ENCODE results near the gene PHLDB2. TPM values are rescaled to one million over a fixed set of nuclear protein-coding genes. Genes with fewer than 3 reads are reported as not detected.
A peak's percentile ranks its signal among the peaks of the same experiment; 100 is the strongest.

Gene PHLDB2
- polyA plus RNA-seq, 1 donor (not counting 4 experiments of a cell fraction or from before 2014, with no cell fraction given) = 150 TPM

DNA sequence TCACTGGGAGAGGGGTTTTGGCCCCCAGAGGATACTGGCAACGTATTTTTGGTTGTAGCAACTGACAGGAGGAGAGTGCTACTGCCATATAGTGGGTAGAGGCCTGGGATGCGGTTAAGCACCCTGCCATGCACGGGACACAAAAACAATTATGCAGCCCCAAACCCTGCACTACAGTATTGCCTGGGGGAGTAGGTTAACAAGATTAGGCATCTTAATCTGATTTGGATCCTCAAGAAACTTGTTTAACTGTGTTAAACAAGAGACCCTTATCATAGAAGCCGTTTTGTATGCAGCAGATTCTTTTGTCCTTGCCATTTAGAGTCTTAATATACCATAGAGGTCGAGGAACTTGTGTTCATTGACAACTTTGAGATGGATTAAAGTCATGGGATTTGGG, 3.4 kb downstream of the PHLDB2 start:
- peaks cover 88% of the 10 kb centered on the region for H3K79me2 ChIP-seq (ENCODE audit: control insufficient read depth, insufficient read depth, low read length)
- peaks cover 3% of the 10 kb centered on the region for H3K9me1 ChIP-seq (ENCODE audit: control insufficient read depth, extremely low read depth, insufficient read depth, low read length)
- peaks cover 2 to 14% of the 10 kb centered on the region in 2 experiments for H3K36me3 ChIP-seq (ENCODE audit: control insufficient read depth in 2 of 2, extremely low read depth in 1 of 2, insufficient read depth in 2 of 2, low read length in 2 of 2)
- H3K4me1 ChIP-seq (ENCODE audit: control insufficient read depth, extremely low read depth, insufficient read depth, low read length) = peaks cover 47% of the 10 kb centered on the region
- dilution Hi-C loops (cut with MboI; ENCODE audit: extremely low pct_ligation_motif_present, low sequenced_read_pairs) = no loop called here
- no peaks in the 10 kb centered on the region for H3K9me3 ChIP-seq (ENCODE audit: control insufficient read depth, low read depth, low read length)
- no peaks in the 10 kb centered on the region for H3K27me3 ChIP-seq (ENCODE audit: control insufficient read depth, extremely low read depth, insufficient read depth, low read length)
- peak overlapping the region; percentile 93 to 99 (median 93) for H3K4me3 ChIP-seq (ENCODE audit: control insufficient read depth in 2 of 3, extremely low read depth in 1 of 3, insufficient read depth in 2 of 3, low read depth in 1 of 3, low read length in 3 of 3)
- H3K27ac ChIP-seq (ENCODE audit: control insufficient read depth, insufficient read depth, low read length) = peak overlapping the region; percentile 2
- TF ChIP-seq, protein P1, sequence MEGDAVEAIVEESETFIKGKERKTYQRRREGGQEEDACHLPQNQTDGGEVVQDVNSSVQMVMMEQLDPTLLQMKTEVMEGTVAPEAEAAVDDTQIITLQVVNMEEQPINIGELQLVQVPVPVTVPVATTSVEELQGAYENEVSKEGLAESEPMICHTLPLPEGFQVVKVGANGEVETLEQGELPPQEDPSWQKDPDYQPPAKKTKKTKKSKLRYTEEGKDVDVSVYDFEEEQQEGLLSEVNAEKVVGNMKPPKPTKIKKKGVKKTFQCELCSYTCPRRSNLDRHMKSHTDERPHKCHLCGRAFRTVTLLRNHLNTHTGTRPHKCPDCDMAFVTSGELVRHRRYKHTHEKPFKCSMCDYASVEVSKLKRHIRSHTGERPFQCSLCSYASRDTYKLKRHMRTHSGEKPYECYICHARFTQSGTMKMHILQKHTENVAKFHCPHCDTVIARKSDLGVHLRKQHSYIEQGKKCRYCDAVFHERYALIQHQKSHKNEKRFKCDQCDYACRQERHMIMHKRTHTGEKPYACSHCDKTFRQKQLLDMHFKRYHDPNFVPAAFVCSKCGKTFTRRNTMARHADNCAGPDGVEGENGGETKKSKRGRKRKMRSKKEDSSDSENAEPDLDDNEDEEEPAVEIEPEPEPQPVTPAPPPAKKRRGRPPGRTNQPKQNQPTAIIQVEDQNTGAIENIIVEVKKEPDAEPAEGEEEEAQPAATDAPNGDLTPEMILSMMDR (optimal IDR thresholded peaks at IDR 0.05 in 1 of 3, IDR thresholded peaks at IDR 0.05 in 1 of 3, conservative IDR thresholded peaks at IDR 0.05 in 1 of 3; ENCODE audit: extremely low read depth in 1 of 3, insufficient read depth in 2 of 3, low read length in 3 of 3) = no peak
- no peak for TF ChIP-seq EZH2 (IDR thresholded peaks at IDR 0.05; ENCODE audit: low read length)
- H2AFZ ChIP-seq (ENCODE audit: control insufficient read depth, low read length) = no peak overlapping the region
- peak overlapping the region; percentile 99 for H3K9ac ChIP-seq (ENCODE audit: control insufficient read depth, extremely low read depth, insufficient read depth, low read length)
- FAIRE-seq (no peak), DNase-seq (ENCODE audit: low read depth, low spot score) (no peak)
- peak overlapping the region; percentile 96 for H3K4me2 ChIP-seq (ENCODE audit: control insufficient read depth, extremely low read depth, insufficient read depth, low read depth, low read length)
- peaks cover 18% of the 10 kb centered on the region for H4K20me1 ChIP-seq (ENCODE audit: control insufficient read depth, extremely low read depth, insufficient read depth, low read length)

DNA sequence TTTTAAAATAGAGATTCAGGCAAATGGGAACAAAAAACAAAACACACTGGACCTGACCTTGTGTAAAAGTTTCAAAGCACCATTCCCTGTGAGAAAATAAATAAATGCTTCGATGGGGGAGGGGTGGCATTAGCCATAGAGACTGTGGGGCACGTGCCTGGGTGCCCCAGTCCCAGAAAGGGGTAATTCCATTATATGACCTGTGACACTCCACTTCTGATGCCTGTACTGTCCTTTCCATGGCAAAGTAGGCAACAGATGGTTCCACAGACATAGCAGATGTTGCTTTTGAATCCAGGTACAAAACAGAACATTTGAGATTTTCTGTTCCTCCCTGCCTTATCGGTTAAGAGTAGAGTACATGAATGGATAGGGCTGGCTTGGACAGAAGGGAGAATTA, 3.9 kb downstream of the PHLDB2 start:
- Histone ChIP-seq H3K9me1 (ENCODE audit: control insufficient read depth, extremely low read depth, insufficient read depth, low read length) (peaks cover 3% of the 10 kb centered on the region), H3K36me3 (ENCODE audit: control insufficient read depth in 2 of 2, extremely low read depth in 1 of 2, insufficient read depth in 2 of 2, low read length in 2 of 2) (peaks cover 3 to 14% of the 10 kb centered on the region in 2 experiments), H3K27me3 (ENCODE audit: control insufficient read depth, extremely low read depth, insufficient read depth, low read length) (no peaks in the 10 kb centered on the region), H3K79me2 (ENCODE audit: control insufficient read depth, insufficient read depth, low read length) (peaks cover 94% of the 10 kb centered on the region), H3K4me3 (ENCODE audit: control insufficient read depth in 2 of 3, extremely low read depth in 1 of 3, insufficient read depth in 2 of 3, low read depth in 1 of 3, low read length in 3 of 3) (peak overlapping the region; percentile 20 to 93 (median 52)), H3K4me2 (ENCODE audit: control insufficient read depth, extremely low read depth, insufficient read depth, low read depth, low read length) (peak overlapping the region; percentile 96), H3K4me1 (ENCODE audit: control insufficient read depth, extremely low read depth, insufficient read depth, low read length) (peaks cover 47% of the 10 kb centered on the region), H3K27ac (ENCODE audit: control insufficient read depth, insufficient read depth, low read length) (peak overlapping the region; percentile 58), H4K20me1 (ENCODE audit: control insufficient read depth, extremely low read depth, insufficient read depth, low read length) (peaks cover 18% of the 10 kb centered on the region), H2AFZ (ENCODE audit: control insufficient read depth, low read length) (no peak overlapping the region), H3K9ac (ENCODE audit: control insufficient read depth, extremely low read depth, insufficient read depth, low read length) (peak overlapping the region; percentile 38), H3K9me3 (ENCODE audit: control insufficient read depth, low read depth, low read length) (no peaks in the 10 kb centered on the region)
- dilution Hi-C loops (cut with MboI; ENCODE audit: extremely low pct_ligation_motif_present, low sequenced_read_pairs) = no loop called here
- DNase-seq (ENCODE audit: low read depth, low spot score) = no peak
- no peak for FAIRE-seq
- TF ChIP-seq, protein P1 (optimal IDR thresholded peaks at IDR 0.05 in 1 of 3, IDR thresholded peaks at IDR 0.05 in 1 of 3, conservative IDR thresholded peaks at IDR 0.05 in 1 of 3; ENCODE audit: extremely low read depth in 1 of 3, insufficient read depth in 2 of 3, low read length in 3 of 3) = no peak
- TF ChIP-seq EZH2 (IDR thresholded peaks at IDR 0.05; ENCODE audit: low read length) = no peak

All from keratinocyte (primary cell).